ENCODE results near the gene ZBP1.

ZBP1 gene

GRCh38 chr20:57596358-57596757, 23.9 kb downstream of the ZBP1 start:
- no peak for DNase-seq

GRCh38 chr20:57595041-57596030, 24.9 kb downstream of the ZBP1 start:
- no peak for DNase-seq

GRCh38 chr20:57594092-57594951, 25.9 kb downstream of the ZBP1 start:
- peak; percentile 15 for DNase-seq

DNA sequence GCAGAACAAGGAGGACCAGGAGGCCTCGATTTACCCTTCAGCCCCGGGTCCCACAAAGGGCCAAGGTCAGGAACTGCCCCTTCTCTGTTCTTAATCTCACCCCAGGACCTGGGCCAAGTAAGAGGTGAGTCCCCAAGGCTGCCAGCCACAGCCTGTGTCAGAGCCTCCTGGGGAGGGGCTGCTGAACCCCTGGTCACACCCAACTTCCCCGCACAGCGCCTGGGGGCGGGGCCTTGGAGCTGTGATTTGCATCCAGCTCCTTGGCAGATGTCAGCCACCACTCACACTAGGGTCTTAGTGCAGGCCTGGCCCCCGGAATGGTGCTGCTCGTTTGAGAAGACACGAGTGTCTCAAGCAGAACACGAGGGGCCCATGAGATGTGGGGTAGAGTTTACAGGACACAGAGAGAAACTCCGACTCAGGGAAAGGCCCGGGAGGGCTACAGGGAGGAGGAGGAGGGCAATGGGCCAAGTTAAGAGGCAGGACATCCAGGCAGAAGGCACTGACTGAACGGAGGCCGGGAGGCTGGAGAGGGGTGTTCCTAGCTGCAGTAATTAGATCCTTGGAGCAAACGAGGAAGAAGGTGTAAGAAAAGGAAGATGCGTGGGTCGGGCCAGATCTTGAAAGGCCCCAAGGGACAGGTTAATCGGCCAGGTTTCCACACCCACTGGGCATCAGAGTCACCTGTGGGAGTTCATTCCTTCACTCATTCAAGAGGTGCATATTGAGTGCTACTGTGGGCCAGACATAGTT, 26.9 kb downstream of the ZBP1 start:
- DNase-seq, result no peak

GRCh38 chr20:57592263-57593092, 27.7 kb downstream of the ZBP1 start:
- no peak for DNase-seq

DNA sequence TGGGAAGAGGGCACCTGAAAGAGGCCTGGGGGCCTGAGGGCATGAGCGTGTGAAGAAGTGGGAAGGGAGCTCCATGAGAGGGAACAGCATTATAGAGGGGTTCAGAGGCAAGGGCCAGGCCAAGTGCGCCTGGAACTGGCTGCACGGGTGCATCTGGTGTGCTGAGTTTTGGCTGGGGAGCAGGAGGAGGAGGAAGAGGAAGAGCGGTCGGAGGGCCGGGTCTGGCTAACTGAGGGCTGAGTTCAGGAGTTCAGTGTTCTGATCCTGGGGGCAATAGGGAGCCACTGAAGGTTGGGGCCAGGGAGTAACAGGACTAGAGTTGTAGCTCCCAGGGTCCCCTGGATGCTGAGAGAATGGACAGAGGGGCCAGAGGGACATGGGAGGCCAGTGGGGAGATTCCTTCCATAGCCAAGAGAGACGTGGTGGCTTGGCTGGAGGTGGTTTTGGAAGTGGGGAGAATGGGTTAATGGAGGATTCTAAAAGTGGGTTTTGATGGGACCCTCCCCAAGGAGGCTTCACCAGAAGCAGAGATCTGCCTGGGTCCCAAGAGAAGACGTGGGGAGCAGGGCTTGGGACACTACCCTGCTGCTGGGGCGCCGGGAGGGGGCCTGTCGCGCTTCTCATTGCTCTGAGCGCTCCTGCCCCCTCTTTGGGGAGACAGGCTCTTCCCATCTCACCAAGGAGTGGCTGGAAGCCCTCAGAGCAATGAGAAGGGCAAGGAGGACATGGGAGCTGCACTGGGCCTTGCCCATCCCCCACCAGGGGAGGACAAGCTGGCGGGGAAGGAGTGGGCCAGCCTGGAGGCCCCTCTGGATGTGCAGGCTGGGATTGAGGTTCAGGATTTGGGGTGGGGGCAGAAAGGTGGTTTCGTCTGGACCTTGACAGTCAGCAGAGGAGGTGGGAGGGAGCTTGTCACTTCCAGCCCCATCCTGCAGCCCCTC, 28.7 kb downstream of the ZBP1 start:
- DNase-seq, result no peak

- no peak for DNase-seq
Observed at GRCh38 chr20:57590485-57591288, 29.5 kb downstream of the ZBP1 start.

DNA sequence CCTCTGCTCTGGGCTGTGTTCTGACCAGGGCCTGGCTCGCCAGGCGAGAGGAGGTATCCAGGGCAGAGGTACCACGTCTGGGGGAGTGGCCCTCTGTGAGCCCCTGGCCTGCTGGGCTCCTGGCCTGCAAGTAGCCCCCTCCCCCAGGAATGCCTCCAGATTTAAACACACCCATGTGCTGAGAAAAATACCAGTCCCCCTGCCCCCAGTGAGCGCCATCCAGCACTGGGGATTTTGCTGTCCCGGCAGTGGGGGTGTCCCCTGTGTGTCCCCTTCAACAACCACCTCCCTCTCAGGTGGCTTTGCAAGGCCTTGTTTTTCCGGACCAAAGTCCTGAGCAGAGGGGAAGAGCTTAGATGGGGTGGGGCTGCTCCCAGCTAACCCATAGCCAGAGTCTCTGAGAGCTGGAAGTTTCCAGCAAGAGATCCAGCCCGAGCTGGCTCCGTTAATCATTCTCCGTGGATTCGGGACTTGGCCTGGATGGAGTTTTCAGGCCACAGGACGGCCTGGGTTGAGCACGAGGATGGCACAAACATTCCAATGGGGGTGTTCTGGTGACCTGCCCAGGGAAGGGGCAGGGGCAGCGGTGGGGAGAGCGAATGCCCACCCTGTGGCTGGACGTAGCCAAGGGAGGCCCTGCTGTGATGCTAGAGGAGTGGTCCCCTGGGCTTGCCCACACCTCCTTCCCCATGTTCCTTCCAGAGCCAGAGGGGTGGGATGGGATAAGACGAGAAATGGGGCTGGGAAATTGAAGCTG, 30.3 kb downstream of the ZBP1 start:
- no peak for DNase-seq

GRCh38 chr20:57589123-57589727, 31.0 kb downstream of the ZBP1 start:
- no peak for DNase-seq

DNA sequence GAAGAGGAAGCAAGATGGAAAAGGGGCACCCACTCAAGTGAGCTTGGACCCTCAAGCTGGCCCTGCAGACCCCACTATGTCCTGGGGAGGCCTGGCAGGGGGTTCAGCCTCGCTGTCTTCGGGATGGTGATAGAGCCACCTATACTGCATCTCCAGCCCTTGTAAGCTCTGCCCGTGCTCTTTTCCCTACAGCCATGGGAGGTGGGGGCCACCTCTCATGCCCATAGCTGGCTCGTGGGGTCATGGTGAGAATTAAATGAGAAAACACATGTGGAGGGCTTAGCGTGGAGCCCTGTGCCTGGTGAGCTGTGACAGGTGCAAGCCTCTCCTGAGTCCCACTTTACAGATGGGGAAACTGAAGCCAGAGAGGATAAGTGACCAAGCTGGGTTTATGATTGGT, 31.6 kb downstream of the ZBP1 start:
- DNase-seq, result no peak

- no peak for DNase-seq
Observed at GRCh38 chr20:57587989-57588377, 32.2 kb downstream of the ZBP1 start.

DNA sequence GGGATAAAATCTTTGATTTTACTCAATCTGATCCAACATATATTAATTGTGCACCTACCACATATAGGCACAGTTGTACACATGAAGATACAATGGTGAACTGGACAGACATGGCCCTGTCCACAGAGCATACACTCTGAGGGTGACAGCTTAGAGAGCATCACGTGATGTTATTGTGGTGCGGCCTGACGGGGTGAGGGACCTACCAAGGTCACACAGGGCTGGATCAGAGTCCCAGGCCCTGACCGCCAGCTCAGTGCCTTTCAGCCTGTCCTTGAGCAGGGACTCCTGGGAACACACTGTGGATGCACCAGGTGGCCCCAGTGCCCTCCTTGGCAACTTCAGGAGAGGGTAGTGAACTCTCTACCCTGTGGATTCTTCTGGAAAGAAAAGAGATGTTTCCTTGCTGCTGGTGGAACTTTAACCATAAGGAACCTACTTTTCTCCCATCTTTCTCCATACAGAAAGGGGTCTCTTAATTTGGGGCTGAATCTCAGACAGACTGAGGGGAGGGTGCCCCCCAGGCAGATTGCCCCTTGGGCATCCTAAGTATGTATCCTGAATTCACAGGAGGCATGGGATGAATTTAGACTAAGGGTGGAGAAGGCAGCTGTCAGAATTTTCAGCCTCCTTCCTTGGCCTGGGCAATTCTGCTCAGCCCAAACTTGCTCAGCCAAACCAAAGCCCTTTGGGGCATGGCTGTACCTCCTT, 32.8 kb downstream of the ZBP1 start:
- DNase-seq, result no peak

DNA sequence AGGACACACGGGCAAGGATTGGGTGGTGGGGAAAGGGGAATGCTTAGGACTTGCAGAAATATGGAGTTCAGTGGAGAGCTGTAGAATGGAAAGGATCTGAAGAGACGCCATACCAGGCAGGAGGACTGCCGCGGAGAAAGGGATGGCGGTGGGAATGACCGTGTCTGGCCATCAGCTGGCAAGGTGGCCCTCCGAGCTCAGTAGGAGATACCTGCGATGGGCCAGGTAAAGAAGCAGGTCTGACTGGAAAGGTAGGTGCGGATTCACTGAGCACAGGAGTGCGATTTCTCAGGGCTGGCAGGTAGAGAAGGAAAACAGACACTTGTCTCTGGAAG, 33.3 kb downstream of the ZBP1 start:
- DNase-seq, result no peak

DNA sequence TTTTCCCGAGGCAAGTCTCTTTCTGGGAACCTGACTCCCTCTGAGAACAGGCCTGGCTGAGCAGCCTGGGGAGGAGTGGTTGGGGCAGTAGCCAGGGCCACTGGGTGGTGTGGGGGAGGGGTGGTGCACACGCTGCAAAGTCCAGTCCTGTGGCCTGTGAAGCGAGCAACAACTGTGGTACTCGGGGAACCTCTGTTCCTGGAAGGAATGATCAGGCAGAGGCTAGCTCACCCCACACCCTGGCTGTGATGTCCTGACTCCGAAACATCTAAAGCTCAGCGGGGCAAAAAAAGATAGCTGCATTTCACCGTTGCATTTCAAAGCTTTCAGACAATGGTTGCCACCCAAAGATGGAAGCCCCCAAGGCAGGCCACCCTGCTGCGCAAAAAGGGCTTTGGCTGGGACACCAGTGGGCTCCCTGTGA, 33.8 kb downstream of the ZBP1 start:
- no peak for DNase-seq

GRCh38 chr20:57585466-57586213, 34.6 kb downstream of the ZBP1 start:
- no peak for DNase-seq

GRCh38 chr20:57584768-57585461, 35.3 kb downstream of the ZBP1 start:
- DNase-seq, result no peak

Measured in NCI-H1105 (cell line).